Measurements from ENCODE around the gene LDB2.
A peak's percentile ranks its signal among the peaks of the same experiment; 100 is the strongest.

The LDB2 gene

GRCh38 chr4:16752150-16752549 lies 146.3 kb downstream of the LDB2 start:
- DNase-seq: no peak

GRCh38 chr4:16750882-16751642 lies 147.4 kb downstream of the LDB2 start:
- DNase-seq: no peak

GRCh38 chr4:16750216-16750615 lies 148.2 kb downstream of the LDB2 start:
- no peak for DNase-seq

GRCh38 chr4:16745887-16746286 lies 152.6 kb downstream of the LDB2 start:
- DNase-seq: no peak

GRCh38 chr4:16745009-16745635 lies 153.3 kb downstream of the LDB2 start:
- DNase-seq: peak; percentile 57

- DNase-seq: no peak
Observed at GRCh38 chr4:16741287-16741686, 157.2 kb downstream of the LDB2 start.

GRCh38 chr4:16739997-16740624 lies 158.3 kb downstream of the LDB2 start:
- no peak for DNase-seq

- no peak for DNase-seq
Observed at GRCh38 chr4:16738558-16738957, 159.9 kb downstream of the LDB2 start.

- DNase-seq: no peak
Observed at GRCh38 chr4:16733509-16733908, 164.9 kb downstream of the LDB2 start.

- no peak for DNase-seq
Observed at GRCh38 chr4:16732741-16733140, 165.7 kb downstream of the LDB2 start.

GRCh38 chr4:16731776-16732380 lies 166.6 kb downstream of the LDB2 start:
- DNase-seq: no peak

GRCh38 chr4:16730522-16731205 lies 167.8 kb downstream of the LDB2 start:
- DNase-seq: no peak

GRCh38 chr4:16729336-16729735 lies 169.1 kb downstream of the LDB2 start:
- no peak for DNase-seq

GRCh38 chr4:16728849-16729248 lies 169.6 kb downstream of the LDB2 start:
- no peak for DNase-seq

GRCh38 chr4:16728111-16728510 lies 170.3 kb downstream of the LDB2 start:
- no peak for DNase-seq

GRCh38 chr4:16727218-16727617 lies 171.2 kb downstream of the LDB2 start:
- DNase-seq: no peak

GRCh38 chr4:16726368-16727050 lies 171.9 kb downstream of the LDB2 start:
- DNase-seq: no peak

- no peak for DNase-seq
Observed at GRCh38 chr4:16725252-16725651, 173.2 kb downstream of the LDB2 start.

- DNase-seq: no peak
Observed at GRCh38 chr4:16722416-16722815, 176.0 kb downstream of the LDB2 start.

GRCh38 chr4:16721613-16722291 lies 176.7 kb downstream of the LDB2 start:
- peak; percentile 67 for DNase-seq

GRCh38 chr4:16720761-16721160 lies 177.7 kb downstream of the LDB2 start:
- DNase-seq: no peak

All from fibroblast of skin of right quadriceps (primary cell).